ENCODE data around the gene CFAP410. TPM values are rescaled to one million over a fixed set of nuclear protein-coding genes. Genes with fewer than 3 reads are reported as not detected.

CFAP410 gene
- total and polyA plus RNA-seq, 2 donors (not counting 3 experiments of a cell fraction or from before 2014, with no cell fraction given) = 7.2 to 12.2 TPM

DNA sequence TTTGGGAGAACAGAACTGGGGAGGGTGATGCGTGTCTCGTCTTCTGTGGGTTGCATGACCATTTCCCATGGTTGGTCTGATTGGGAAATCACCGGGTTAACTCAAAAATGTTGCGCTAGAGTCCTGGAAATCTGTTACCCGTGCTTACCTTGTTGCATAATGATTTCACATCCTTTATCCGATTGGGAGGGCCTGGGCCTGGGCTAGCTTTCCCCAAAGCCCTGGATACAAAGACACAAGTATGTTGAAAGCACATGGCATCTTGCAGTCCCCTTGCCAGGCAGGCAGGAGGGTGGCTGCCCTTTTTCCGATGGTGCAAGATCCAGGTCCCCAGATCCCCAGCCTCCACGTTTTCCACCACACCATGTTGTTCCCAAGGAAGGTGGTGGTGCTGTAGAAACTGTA, 14.8 kb upstream of the CFAP410 start:
- Histone ChIP-seq H3K36me3 (ENCODE audit: control insufficient read depth in 2 of 2, extremely low read depth in 1 of 2, insufficient read depth in 2 of 2, low read length in 2 of 2) (no peaks in the 10 kb centered on the region), H3K9me1 (replicated peaks; ENCODE audit: control insufficient read depth, extremely low read depth, insufficient read depth, low read length) (no peaks in the 10 kb centered on the region), H3K4me1 (ENCODE audit: control insufficient read depth, extremely low read depth, insufficient read depth, low read length) (no peaks in the 10 kb centered on the region), H3K4me2 (ENCODE audit: insufficient read depth, low read length) (no peak overlapping the region), H3K4me3 (replicated peaks in 1 of 3; ENCODE audit: insufficient read depth in 1 of 3, low read depth in 1 of 3, low read length in 3 of 3) (no peak overlapping the region), H3K27ac (ENCODE audit: insufficient read depth, low read depth, low read length) (no peak overlapping the region), H3K9ac (replicated peaks; ENCODE audit: extremely low read depth, insufficient read depth, low read length) (no peak overlapping the region), H2AFZ (ENCODE audit: low read depth, low read length) (no peak overlapping the region), H3K79me2 (ENCODE audit: control insufficient read depth, insufficient read depth, low read length) (no peaks in the 10 kb centered on the region), H4K20me1 (replicated peaks; ENCODE audit: control insufficient read depth, extremely low read depth, insufficient read depth, low read length) (no peaks in the 10 kb centered on the region), H3K27me3 (ENCODE audit: control insufficient read depth in 2 of 2, insufficient read depth in 2 of 2, low read length in 2 of 2) (peaks cover 7 to 18% of the 10 kb centered on the region in 2 experiments), H3K9me3 (replicated peaks; ENCODE audit: control insufficient read depth, insufficient read depth, low read length) (no peaks in the 10 kb centered on the region)
- ChIA-PET CTCF (no interaction called here), POLR2A (no interaction called here)
- dilution Hi-C loops (cut with MboI; ENCODE audit: extremely low pct_ligation_motif_present, low sequenced_read_pairs) = no loop called here
- BruUV-seq (replicated peaks) = no TSS peak
- intact Hi-C loops (cut with micrococcal nuclease) = no loop called here
- TF ChIP-seq POLR2A (IDR thresholded peaks at IDR 0.05; ENCODE audit: low read depth, low read length) (no peak), MYC (IDR thresholded peaks at IDR 0.05; ENCODE audit: low read depth, low read length) (no peak), CTCF (IDR thresholded peaks at IDR 0.05; ENCODE audit: extremely low read depth in 1 of 2, insufficient read depth in 1 of 2, low read depth in 1 of 2, low read length in 2 of 2) (no peak), GATA2 (IDR thresholded peaks at IDR 0.05; ENCODE audit: insufficient read depth, insufficient read length, low read depth, low read length) (no peak), MAX (IDR thresholded peaks at IDR 0.05; ENCODE audit: insufficient read depth, insufficient read length) (no peak), POLR2AphosphoS5 (IDR thresholded peaks at IDR 0.05; ENCODE audit: insufficient read depth, low read depth, low read length) (no peak), JUN (IDR thresholded peaks at IDR 0.05; ENCODE audit: borderline replicate concordance, insufficient read depth, insufficient read length, low read depth) (no peak), EZH2 (IDR thresholded peaks at IDR 0.05; ENCODE audit: borderline replicate concordance, low read depth, low read length, severe bottlenecking) (no peak), FOS (IDR thresholded peaks at IDR 0.05; ENCODE audit: borderline replicate concordance, insufficient read depth, low read length) (no peak)
- FAIRE-seq (no peak), DNase-seq (ENCODE audit: low read depth, low spot score) (no peak)

All from endothelial cell of umbilical vein (primary cell).